H1 (cell line): ENCODE measurements around the gene L3MBTL4. TPM values are rescaled to one million over a fixed set of nuclear protein-coding genes. Genes with fewer than 3 reads are reported as not detected.

Experiments
- CTCF ChIA-PET: fragments of 300-600 bp; sonication (Branson Sonifier 250); formaldehyde crosslinking; loops from one replicate; lab custom pipeline; 2021; ENCODE audit not compliant: partially characterized antibody; lab: Charles Lee
- POLR2A ChIA-PET: fragments of 300-600 bp; sonication (Branson Sonifier 250); formaldehyde crosslinking; loops from one replicate; lab custom pipeline; 2021; ENCODE audit warnings: inconsistent platforms; ENCODE audit not compliant: partially characterized antibody; lab: Charles Lee
- DNase-seq, 2 experiments: peaks; one replicate each; pipeline versions ENCODE4 v3.0.0 to v3.0.0-alpha.2; 2010 to 2022; ENCODE audit warnings: low spot score in 2 of 2, low read depth in 1 of 2, mixed read lengths in 1 of 2
- FAIRE-seq: peaks from 2 replicates; lab custom pipeline; 2011; peaks lifted over from hg19 to GRCh38; lab: Jason Lieb, UNC
- H2AFZ ChIP-seq: 2 replicates; pipeline ENCODE4 v1.8.1; 2012; ENCODE audit warnings: low read length, inconsistent platforms
- H2AK5ac ChIP-seq: 2 replicates; pipeline ENCODE4 v1.6.1; 2013; ENCODE audit warnings: low read depth, low read length
- H2BK120ac ChIP-seq: replicated peaks from 2 replicates; pipeline ENCODE3; 2013; ENCODE audit warnings: low read depth, low read length, inconsistent platforms
- H2BK12ac ChIP-seq: 2 replicates; pipeline ENCODE4 v1.6.1; 2013; ENCODE audit warnings: low read depth, low read length
- H2BK15ac ChIP-seq: 2 replicates; pipeline ENCODE4 v1.6.1; 2013; ENCODE audit warnings: low read length
- H2BK20ac ChIP-seq: 2 replicates; pipeline ENCODE4 v1.6.1; 2013; ENCODE audit warnings: low read length
- H2BK5ac ChIP-seq: 2 replicates; pipeline ENCODE4 v1.6.1; 2013; ENCODE audit warnings: low read depth, low read length
- H3K14ac ChIP-seq: 2 replicates; pipeline ENCODE4 v1.6.1; 2013; ENCODE audit warnings: inconsistent platforms; ENCODE audit not compliant: insufficient read length
- H3K18ac ChIP-seq: 2 replicates; pipeline ENCODE4 v1.6.1; 2013; ENCODE audit warnings: low read length; ENCODE audit errors: extremely low read depth
- H3K23ac ChIP-seq: 2 replicates; pipeline ENCODE4 v1.6.1; 2013; ENCODE audit warnings: inconsistent platforms; ENCODE audit not compliant: insufficient read length
- H3K23me2 ChIP-seq: 2 replicates; pipeline ENCODE4 v1.6.1; 2013; ENCODE audit warnings: low read depth, low read length
- H3K27ac ChIP-seq: 2 replicates; pipeline ENCODE4 v1.6.1; 2011; ENCODE audit warnings: low read depth, low read length, inconsistent platforms
- H3K27me3 ChIP-seq, 4 experiments: replicated peaks in 1 of 4; 1 replicate in 1 of 4; 2 replicates in 3 of 4; pipeline versions ENCODE4 v1.6.1 to v1.8.1; 2011 to 2013; ENCODE audit warnings: low read length in 3 of 4, mild to moderate bottlenecking in 3 of 4, inconsistent platforms in 2 of 4, mixed read lengths in 2 of 4, moderate library complexity in 1 of 4; ENCODE audit not compliant: control insufficient read depth in 3 of 4, insufficient read depth in 3 of 4; ENCODE audit errors: extremely low read depth in 1 of 4
- H3K36me3 ChIP-seq, 4 experiments: 2 replicates each; pipeline versions ENCODE4 v1.6.1 to v1.8.1; 2011 to 2013; ENCODE audit warnings: mild to moderate bottlenecking in 4 of 4, low read length in 3 of 4, moderate library complexity in 2 of 4, control low read depth in 1 of 4, inconsistent platforms in 1 of 4; ENCODE audit not compliant: insufficient read depth in 4 of 4, control insufficient read depth in 2 of 4
- H3K4ac ChIP-seq: replicated peaks from 2 replicates; pipeline ENCODE3; 2013; ENCODE audit warnings: low read length, low read depth, mixed read lengths, inconsistent platforms; ENCODE audit not compliant: insufficient read length
- H3K4me1 ChIP-seq, 4 experiments: replicated peaks in 1 of 4; 1 replicate in 1 of 4; 2 replicates in 3 of 4; pipeline versions ENCODE4 v1.6.1 to v1.8.1; 2011 to 2013; ENCODE audit warnings: low read length in 3 of 4, inconsistent platforms in 2 of 4, mixed read lengths in 1 of 4; ENCODE audit not compliant: insufficient read depth in 4 of 4, control insufficient read depth in 3 of 4
- H3K4me2 ChIP-seq, 2 experiments: 2 replicates each; pipeline versions ENCODE4 v1.6.1 to v1.8.1; 2011 to 2013; ENCODE audit warnings: low read depth in 2 of 2, low read length in 2 of 2, control low read depth in 1 of 2, inconsistent platforms in 1 of 2, mild to moderate bottlenecking in 1 of 2; ENCODE audit not compliant: insufficient read depth in 1 of 2
- H3K4me3 ChIP-seq, 4 experiments: fragments of 200-600, 300-600 bp in 1 of 4; sonication (generic), shearing (Covaris generic), sonication (Bioruptor Twin) in 1 of 4; 2 replicates each; pipeline versions ENCODE4 v1.5.1 to v1.8.1; 2011 to 2016; ENCODE audit warnings: low read length in 4 of 4, low read depth in 3 of 4, control low read depth in 2 of 4, inconsistent platforms in 2 of 4, mild to moderate bottlenecking in 2 of 4, mixed read lengths in 1 of 4, moderate library complexity in 1 of 4; ENCODE audit not compliant: insufficient read depth in 2 of 4; ENCODE audit errors: extremely low read depth in 1 of 4
- H3K56ac ChIP-seq: replicated peaks from 2 replicates; pipeline ENCODE3; 2013; ENCODE audit warnings: low read depth, mild to moderate bottlenecking, mixed read lengths, low read length, inconsistent platforms; ENCODE audit not compliant: insufficient read length
- H3K79me1 ChIP-seq: 2 replicates; pipeline ENCODE4 v1.6.1; 2013; ENCODE audit warnings: low read depth, low read length, control low read depth
- H3K79me2 ChIP-seq, 2 experiments: 2 replicates each; pipeline versions ENCODE4 v1.6.1 to v1.8.1; 2012 to 2013; ENCODE audit warnings: low read length in 2 of 2, mild to moderate bottlenecking in 2 of 2, inconsistent platforms in 1 of 2; ENCODE audit not compliant: insufficient read depth in 2 of 2, control insufficient read depth in 1 of 2
- H3K9ac ChIP-seq, 4 experiments: replicated peaks in 1 of 4; 1 replicate in 1 of 4; 2 replicates in 3 of 4; pipeline versions ENCODE4 v1.6.1 to v1.8.1; 2011 to 2013; ENCODE audit warnings: low read depth in 3 of 4, low read length in 3 of 4, control low read depth in 2 of 4, mild to moderate bottlenecking in 2 of 4, moderate library complexity in 2 of 4, inconsistent platforms in 1 of 4; ENCODE audit errors: extremely low read depth in 1 of 4
- H3K9me3 ChIP-seq, 2 experiments: 2 replicates each; pipeline versions ENCODE4 v1.6.1 to v1.8.1; 2012 to 2013; ENCODE audit warnings: mild to moderate bottlenecking in 2 of 2, moderate library complexity in 2 of 2, control low read depth in 1 of 2, inconsistent platforms in 1 of 2, low read depth in 1 of 2, low read length in 1 of 2, mixed read lengths in 1 of 2; ENCODE audit not compliant: insufficient read depth in 2 of 2
- H4K20me1 ChIP-seq, 2 experiments: replicated peaks in 1 of 2; 2 replicates each; pipeline versions ENCODE3 to v1.8.1; 2011 to 2013; ENCODE audit warnings: inconsistent platforms in 2 of 2, low read length in 2 of 2, mild to moderate bottlenecking in 1 of 2; ENCODE audit not compliant: insufficient read depth in 2 of 2, control insufficient read depth in 1 of 2
- H4K5ac ChIP-seq: 2 replicates; pipeline ENCODE4 v1.6.1; 2013; ENCODE audit warnings: low read length, low read depth, mixed read lengths, inconsistent platforms; ENCODE audit not compliant: insufficient read length
- H4K8ac ChIP-seq: 2 replicates; pipeline ENCODE4 v1.8.0; 2013; ENCODE audit warnings: mild to moderate bottlenecking, moderate library complexity, low read length, inconsistent platforms; ENCODE audit not compliant: insufficient read depth; ENCODE audit errors: extremely low read depth
- H4K91ac ChIP-seq: replicated peaks from 2 replicates; pipeline ENCODE3; 2013; ENCODE audit warnings: low read length, mixed read lengths, inconsistent platforms; ENCODE audit not compliant: insufficient read length
- BCL11A ChIP-seq, 2 experiments: IDR thresholded peaks; one replicate each; pipeline ENCODE4 v1.6.1; 2011; ENCODE audit warnings: low read depth in 2 of 2, low read length in 2 of 2, mild to moderate bottlenecking in 2 of 2
- CBX5 ChIP-seq: fragments of 300-800, 300-1000 bp; sonication (generic); IDR thresholded peaks from 2 replicates; pipeline ENCODE4 v1.7.1; 2016; ENCODE audit warnings: antibody characterized with exemption, low read length, low read depth
- CHD1 ChIP-seq: IDR thresholded peaks from 2 replicates; pipeline ENCODE4 v1.6.1; 2012; ENCODE audit warnings: low read depth, low read length, improper control_type of control experiment
- HDAC2 ChIP-seq, 2 experiments: fragments of 300-600 bp in 1 of 2; sonication (generic) in 1 of 2; IDR thresholded peaks; 2 replicates each; pipeline ENCODE4 v1.6.1; 2011 to 2012; ENCODE audit warnings: low read depth in 2 of 2, low read length in 2 of 2, mild to moderate bottlenecking in 2 of 2, moderate library complexity in 2 of 2, borderline replicate concordance in 1 of 2, inconsistent platforms in 1 of 2
- NRF1 ChIP-seq: IDR thresholded peaks from 2 replicates; pipeline ENCODE4 v1.6.1; 2011; ENCODE audit warnings: mild to moderate bottlenecking, low read depth, low read length, improper control_type of control experiment
- SIRT6 ChIP-seq: IDR thresholded peaks from one replicate; pipeline ENCODE4 v1.7.1; 2012; ENCODE audit warnings: low read length, inconsistent platforms
- SUZ12 ChIP-seq: fragments of 200-600 bp; sonication (generic); IDR thresholded peaks from 2 replicates; pipeline ENCODE4 v1.6.1; 2012; ENCODE audit warnings: mild to moderate bottlenecking, inconsistent platforms, low read length, moderate library complexity, mixed read lengths
- polyA plus RNA-seq, 7 experiments: library from polyadenylated mRNA; depleted of rRNA in 3 of 7; stranded (reverse) in 5 of 7; unstranded in 2 of 7; fragments of >200 nt in 5 of 7; fragments of 200-250 nt in 2 of 7; gene quantifications; 1 replicate in 5 of 7; 2 replicates in 1 of 7; 4 replicates in 1 of 7; pipeline versions ENCODE4 v1.2.1 to v1.2.3, GENCODE V29; 2011 to 2013; ENCODE audit warnings: missing spikeins in 2 of 7, mixed read lengths in 2 of 7
- total RNA-seq: library from RNA; stranded (reverse); fragmentation: NEBNext Ultra II Directional; extraction: Animal tissue kit (Norgen Biotek cat#: 25700); gene quantifications from 2 replicates; pipeline ENCODE4 v1.2.1, GENCODE V29; 2021

L3MBTL4 gene
- total and polyA plus RNA-seq, 2 of the 8 experiments (the other 6 are each of a cell fraction or from before 2014, with no cell fraction given) = 1.0 to 2.1 TPM

DNA sequence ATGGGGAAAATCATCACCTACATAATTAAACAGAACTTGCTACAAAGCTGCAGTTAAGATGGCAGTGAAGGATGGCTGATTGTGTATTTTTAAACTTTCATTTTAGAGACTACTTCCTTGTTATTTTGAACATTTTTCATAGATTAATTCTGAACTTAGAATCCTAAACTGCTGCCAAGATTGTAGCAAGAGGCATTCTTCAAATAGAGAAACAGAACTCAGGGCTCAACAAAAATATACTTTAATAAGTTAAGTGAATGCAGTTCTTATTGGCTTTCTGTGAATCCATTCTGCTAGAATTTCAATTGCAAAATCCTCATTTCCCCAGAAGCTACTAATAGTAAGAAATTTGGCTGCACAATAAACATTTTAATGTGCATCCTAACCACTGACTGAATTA, 160.3 kb downstream of the L3MBTL4 start:
- H3K79me1 ChIP-seq = no peaks in the 10 kb centered on the region
- no peaks in the 10 kb centered on the region for H3K23me2 ChIP-seq
- no peak for TF ChIP-seq SUZ12
- TF ChIP-seq CBX5 = no peak
- TF ChIP-seq BCL11A (IDR thresholded peaks at IDR 0.05; ENCODE audit: low read depth in 2 of 2, low read length in 2 of 2) = no peak
- TF ChIP-seq CHD1 = no peak
- no peak for TF ChIP-seq NRF1
- no peak for TF ChIP-seq HDAC2 (IDR thresholded peaks at IDR 0.05; ENCODE audit: borderline replicate concordance in 1 of 2, low read depth in 2 of 2, low read length in 2 of 2)
- TF ChIP-seq SIRT6 = no peak
- TF ChIP-seq, all 59 proteins: peak for 0
- no peak overlapping the region for H3K4me2 ChIP-seq
- H3K4me3 ChIP-seq = no peak overlapping the region
- POLR2A ChIA-PET = no interaction called here
- no peak overlapping the region for H3K56ac ChIP-seq
- H2BK120ac ChIP-seq = no peak overlapping the region
- no peak overlapping the region for H2AK5ac ChIP-seq
- H3K27me3 ChIP-seq = no peaks in the 10 kb centered on the region
- 0 out of 4 replicates have a peak, but pooled peaks cover 0 to 4% of the 10 kb centered on the region in 2 experiments for H3K9me3 ChIP-seq
- FAIRE-seq (no peak), DNase-seq (no peak)
- no peak overlapping the region for H3K9ac ChIP-seq
- peaks cover 0 to 4% (median under 1%) of the 10 kb centered on the region in 4 experiments; a peak in 2 of 7 replicates for H3K4me1 ChIP-seq
- no peak overlapping the region for H3K18ac ChIP-seq
- no peak overlapping the region for H4K8ac ChIP-seq
- no peak overlapping the region for H3K14ac ChIP-seq
- no peak overlapping the region for H2BK15ac ChIP-seq
- H4K91ac ChIP-seq = no peak overlapping the region
- no peak overlapping the region for H2BK20ac ChIP-seq
- no peak overlapping the region for H3K4ac ChIP-seq
- no peaks in the 10 kb centered on the region for H3K36me3 ChIP-seq
- no peaks in the 10 kb centered on the region for H3K79me2 ChIP-seq
- H4K5ac ChIP-seq = no peak overlapping the region
- H3K27ac ChIP-seq = no peak overlapping the region
- no peak overlapping the region for H2BK12ac ChIP-seq
- no peak overlapping the region for H3K23ac ChIP-seq
- H2AFZ ChIP-seq = no peak overlapping the region
- no peak overlapping the region for H2BK5ac ChIP-seq
- H4K20me1 ChIP-seq = no peaks in the 10 kb centered on the region
- CTCF ChIA-PET = interaction anchor here (1.2 kb wide), 1 partner anchor 228 kb away, joined by 3 read pairs; no protein-coding TSS in a partner anchor
